ENCODE data around the gene FILIP1.

The FILIP1 gene

GRCh38 chr6:75368151-75368779, 125.3 kb downstream of the FILIP1 start:
- Mint-ChIP-seq H3K36me3 (peaks cover 4% of the 10 kb centered on the region), H3K4me3 (no peak overlapping the region), H3K4me1 (no peaks in the 10 kb centered on the region), H3K27ac (no peak overlapping the region), H3K27me3 (peaks cover 3% of the 10 kb centered on the region), H3K9me3 (peaks cover 10% of the 10 kb centered on the region)

GRCh38 chr6:75363304-75363703, 130.3 kb downstream of the FILIP1 start:
- Mint-ChIP-seq H3K9me3 (no peaks in the 10 kb centered on the region), H3K27ac (no peak overlapping the region), H3K27me3 (peaks cover 1% of the 10 kb centered on the region), H3K4me1 (no peaks in the 10 kb centered on the region), H3K36me3 (no peaks in the 10 kb centered on the region), H3K4me3 (no peak overlapping the region)

- Mint-ChIP-seq H3K36me3 (no peaks in the 10 kb centered on the region), H3K27ac (no peak overlapping the region), H3K9me3 (no peaks in the 10 kb centered on the region), H3K4me3 (no peak overlapping the region), H3K27me3 (peaks cover 21% of the 10 kb centered on the region), H3K4me1 (peaks cover 3% of the 10 kb centered on the region)
Observed at GRCh38 chr6:75353644-75354043, 140.0 kb downstream of the FILIP1 start.

- H3K27ac Mint-ChIP-seq: no peak overlapping the region
- no peak overlapping the region for H3K4me3 Mint-ChIP-seq
- H3K27me3 Mint-ChIP-seq: peaks cover 19% of the 10 kb centered on the region
- no peaks in the 10 kb centered on the region for H3K9me3 Mint-ChIP-seq
- H3K36me3 Mint-ChIP-seq: no peaks in the 10 kb centered on the region
- H3K4me1 Mint-ChIP-seq: peaks cover 3% of the 10 kb centered on the region
Observed at GRCh38 chr6:75351570-75351969, 142.0 kb downstream of the FILIP1 start.

GRCh38 chr6:75350808-75351207, 142.8 kb downstream of the FILIP1 start:
- H3K4me3 Mint-ChIP-seq: no peak overlapping the region
- H3K27me3 Mint-ChIP-seq: peaks cover 19% of the 10 kb centered on the region
- no peak overlapping the region for H3K27ac Mint-ChIP-seq
- H3K4me1 Mint-ChIP-seq: peaks cover 3% of the 10 kb centered on the region
- no peaks in the 10 kb centered on the region for H3K36me3 Mint-ChIP-seq
- H3K9me3 Mint-ChIP-seq: no peaks in the 10 kb centered on the region

GRCh38 chr6:75350156-75350555, 143.4 kb downstream of the FILIP1 start:
- Mint-ChIP-seq H3K9me3 (no peaks in the 10 kb centered on the region), H3K36me3 (no peaks in the 10 kb centered on the region), H3K4me1 (peaks cover 3% of the 10 kb centered on the region), H3K4me3 (no peak overlapping the region), H3K27ac (no peak overlapping the region), H3K27me3 (peaks cover 19% of the 10 kb centered on the region)

- no peak overlapping the region for H3K27ac Mint-ChIP-seq
- peaks cover 3% of the 10 kb centered on the region for H3K4me1 Mint-ChIP-seq
- no peaks in the 10 kb centered on the region for H3K9me3 Mint-ChIP-seq
- no peak overlapping the region for H3K4me3 Mint-ChIP-seq
- peaks cover 19% of the 10 kb centered on the region for H3K27me3 Mint-ChIP-seq
- H3K36me3 Mint-ChIP-seq: no peaks in the 10 kb centered on the region
Observed at GRCh38 chr6:75349262-75349984, 144.2 kb downstream of the FILIP1 start.

- no peak overlapping the region for H3K4me3 Mint-ChIP-seq
- peaks cover 19% of the 10 kb centered on the region for H3K27me3 Mint-ChIP-seq
- no peak overlapping the region for H3K27ac Mint-ChIP-seq
- H3K4me1 Mint-ChIP-seq: peaks cover 3% of the 10 kb centered on the region
- no peaks in the 10 kb centered on the region for H3K36me3 Mint-ChIP-seq
- no peaks in the 10 kb centered on the region for H3K9me3 Mint-ChIP-seq
Observed at GRCh38 chr6:75348882-75349261, 144.7 kb downstream of the FILIP1 start.

GRCh38 chr6:75347898-75348610, 145.5 kb downstream of the FILIP1 start:
- Mint-ChIP-seq H3K4me1 (peaks cover 3% of the 10 kb centered on the region), H3K27ac (no peak overlapping the region), H3K27me3 (peaks cover 17% of the 10 kb centered on the region), H3K9me3 (no peaks in the 10 kb centered on the region), H3K36me3 (no peaks in the 10 kb centered on the region), H3K4me3 (no peak overlapping the region)

GRCh38 chr6:75345413-75345812, 148.2 kb downstream of the FILIP1 start:
- Mint-ChIP-seq H3K36me3 (no peaks in the 10 kb centered on the region), H3K4me3 (no peak overlapping the region), H3K4me1 (peaks cover 3% of the 10 kb centered on the region), H3K9me3 (no peaks in the 10 kb centered on the region), H3K27ac (no peak overlapping the region), H3K27me3 (peaks cover 7% of the 10 kb centered on the region)

- H3K27me3 Mint-ChIP-seq: peaks cover 7% of the 10 kb centered on the region
- H3K4me1 Mint-ChIP-seq: no peaks in the 10 kb centered on the region
- H3K9me3 Mint-ChIP-seq: no peaks in the 10 kb centered on the region
- H3K36me3 Mint-ChIP-seq: no peaks in the 10 kb centered on the region
- no peak overlapping the region for H3K4me3 Mint-ChIP-seq
- H3K27ac Mint-ChIP-seq: no peak overlapping the region
Observed at GRCh38 chr6:75344455-75344854, 149.1 kb downstream of the FILIP1 start.

- Mint-ChIP-seq H3K27me3 (peaks cover 7% of the 10 kb centered on the region), H3K4me1 (no peaks in the 10 kb centered on the region), H3K9me3 (no peaks in the 10 kb centered on the region), H3K36me3 (no peaks in the 10 kb centered on the region), H3K27ac (no peak overlapping the region), H3K4me3 (no peak overlapping the region)
Observed at GRCh38 chr6:75344021-75344420, 149.6 kb downstream of the FILIP1 start.

- no peaks in the 10 kb centered on the region for H3K9me3 Mint-ChIP-seq
- no peaks in the 10 kb centered on the region for H3K36me3 Mint-ChIP-seq
- no peak overlapping the region for H3K27ac Mint-ChIP-seq
- peaks cover 1% of the 10 kb centered on the region for H3K27me3 Mint-ChIP-seq
- H3K4me1 Mint-ChIP-seq: no peaks in the 10 kb centered on the region
- H3K4me3 Mint-ChIP-seq: no peak overlapping the region
Observed at GRCh38 chr6:75337835-75338580, 155.6 kb downstream of the FILIP1 start.

GRCh38 chr6:75334266-75335040, 159.1 kb downstream of the FILIP1 start:
- Mint-ChIP-seq H3K36me3 (no peaks in the 10 kb centered on the region), H3K27ac (no peak overlapping the region), H3K4me1 (no peaks in the 10 kb centered on the region), H3K4me3 (no peak overlapping the region), H3K27me3 (peaks cover 1% of the 10 kb centered on the region), H3K9me3 (no peaks in the 10 kb centered on the region)

GRCh38 chr6:75333676-75334200, 159.9 kb downstream of the FILIP1 start:
- no peaks in the 10 kb centered on the region for H3K4me1 Mint-ChIP-seq
- peaks cover 3% of the 10 kb centered on the region for H3K27me3 Mint-ChIP-seq

More at GRCh38 chr6:75333676-75334200, 159.9 kb downstream of the FILIP1 start:
- H3K27ac Mint-ChIP-seq: no peak overlapping the region
- no peak overlapping the region for H3K4me3 Mint-ChIP-seq
- no peaks in the 10 kb centered on the region for H3K36me3 Mint-ChIP-seq
- H3K9me3 Mint-ChIP-seq: no peaks in the 10 kb centered on the region

Data from activated naive CD4-positive, alpha-beta T cell treated with anti-CD3 and anti-CD28 coated beads, Interleukin-2, amount 50 U/mL, for 24 hours (primary cell).